Epithelial cell of proximal tubule (primary cell): ENCODE results near the gene SCGB3A1. TPM values are rescaled to one million over a fixed set of nuclear protein-coding genes. Genes with fewer than 3 reads are reported as not detected.

Source experiments
- DNase-seq: peaks from one replicate; pipeline ENCODE4 v3.0.0-alpha.2; 2011; ENCODE audit warnings: low read depth
- H3K4me3 ChIP-seq: 2 replicates; pipeline ENCODE4 v1.5.1; 2011; ENCODE audit warnings: low read depth, mild to moderate bottlenecking, low read length
- total RNA-seq: library from RNA; depleted of rRNA; stranded (reverse); fragments of >200 nt; gene quantifications from 2 replicates; pipeline ENCODE4 v1.2.3, GENCODE V29; 2015
- TF ChIP-seq, protein P1 (sequence below): conservative IDR thresholded peaks from 2 replicates; pipeline ENCODE4 v1.5.1; 2012; ENCODE audit warnings: low read depth, mild to moderate bottlenecking, low read length

The SCGB3A1 gene
- total RNA-seq, 1 donor from 2014 or later, result not detected

DNA sequence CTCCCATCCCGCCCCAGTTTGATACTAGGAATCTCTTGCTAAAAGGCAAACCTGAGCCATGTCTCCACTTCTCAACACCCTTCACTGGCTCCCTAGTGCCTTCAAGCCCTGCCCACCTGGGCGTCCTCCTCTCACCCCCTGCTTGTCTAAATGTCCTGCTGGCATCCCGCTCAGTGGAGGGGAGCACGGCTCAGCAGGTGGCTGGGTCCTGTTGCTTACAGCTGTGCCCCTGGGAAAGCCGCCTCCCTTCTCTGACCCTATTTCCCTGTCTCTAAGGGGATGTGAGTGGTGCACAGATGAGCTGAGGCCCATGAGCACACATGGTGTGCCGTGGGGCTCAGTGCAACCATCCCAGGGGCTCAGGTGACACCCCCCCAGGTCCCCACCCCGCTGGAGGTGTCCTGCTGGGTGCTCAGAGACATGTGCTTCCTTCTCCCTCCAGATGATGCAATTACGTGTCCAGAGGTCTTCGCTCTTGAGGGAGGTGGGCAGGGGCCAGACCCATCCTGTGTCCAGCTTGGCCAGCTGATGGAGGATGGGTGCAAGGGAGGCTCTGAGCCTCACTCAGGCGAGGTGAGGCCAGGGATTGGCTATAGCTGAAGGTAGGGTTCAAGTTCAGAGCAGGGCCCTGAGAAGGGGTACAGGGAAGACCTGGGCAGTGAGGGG, 34.0 kb upstream of the SCGB3A1 start:
- no peak for DNase-seq
- TF ChIP-seq, protein P1, sequence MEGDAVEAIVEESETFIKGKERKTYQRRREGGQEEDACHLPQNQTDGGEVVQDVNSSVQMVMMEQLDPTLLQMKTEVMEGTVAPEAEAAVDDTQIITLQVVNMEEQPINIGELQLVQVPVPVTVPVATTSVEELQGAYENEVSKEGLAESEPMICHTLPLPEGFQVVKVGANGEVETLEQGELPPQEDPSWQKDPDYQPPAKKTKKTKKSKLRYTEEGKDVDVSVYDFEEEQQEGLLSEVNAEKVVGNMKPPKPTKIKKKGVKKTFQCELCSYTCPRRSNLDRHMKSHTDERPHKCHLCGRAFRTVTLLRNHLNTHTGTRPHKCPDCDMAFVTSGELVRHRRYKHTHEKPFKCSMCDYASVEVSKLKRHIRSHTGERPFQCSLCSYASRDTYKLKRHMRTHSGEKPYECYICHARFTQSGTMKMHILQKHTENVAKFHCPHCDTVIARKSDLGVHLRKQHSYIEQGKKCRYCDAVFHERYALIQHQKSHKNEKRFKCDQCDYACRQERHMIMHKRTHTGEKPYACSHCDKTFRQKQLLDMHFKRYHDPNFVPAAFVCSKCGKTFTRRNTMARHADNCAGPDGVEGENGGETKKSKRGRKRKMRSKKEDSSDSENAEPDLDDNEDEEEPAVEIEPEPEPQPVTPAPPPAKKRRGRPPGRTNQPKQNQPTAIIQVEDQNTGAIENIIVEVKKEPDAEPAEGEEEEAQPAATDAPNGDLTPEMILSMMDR, result no peak
- H3K4me3 ChIP-seq, result no peak overlapping the region

- H3K4me3 ChIP-seq, result no peak overlapping the region
- TF ChIP-seq, protein P1, result no peak
- no peak for DNase-seq
Observed at GRCh38 chr5:180624587-180624986, 33.3 kb upstream of the SCGB3A1 start.

GRCh38 chr5:180623844-180624243, 32.5 kb upstream of the SCGB3A1 start:
- DNase-seq, result no peak
- TF ChIP-seq, protein P1, result no peak
- no peak overlapping the region for H3K4me3 ChIP-seq

GRCh38 chr5:180623411-180623834, 32.1 kb upstream of the SCGB3A1 start:
- H3K4me3 ChIP-seq, result no peak overlapping the region
- DNase-seq, result no peak
- TF ChIP-seq, protein P1, result no peak

- H3K4me3 ChIP-seq, result no peak overlapping the region
- DNase-seq, result no peak
- TF ChIP-seq, protein P1, result no peak
Observed at GRCh38 chr5:180622910-180623309, 31.6 kb upstream of the SCGB3A1 start.

DNA sequence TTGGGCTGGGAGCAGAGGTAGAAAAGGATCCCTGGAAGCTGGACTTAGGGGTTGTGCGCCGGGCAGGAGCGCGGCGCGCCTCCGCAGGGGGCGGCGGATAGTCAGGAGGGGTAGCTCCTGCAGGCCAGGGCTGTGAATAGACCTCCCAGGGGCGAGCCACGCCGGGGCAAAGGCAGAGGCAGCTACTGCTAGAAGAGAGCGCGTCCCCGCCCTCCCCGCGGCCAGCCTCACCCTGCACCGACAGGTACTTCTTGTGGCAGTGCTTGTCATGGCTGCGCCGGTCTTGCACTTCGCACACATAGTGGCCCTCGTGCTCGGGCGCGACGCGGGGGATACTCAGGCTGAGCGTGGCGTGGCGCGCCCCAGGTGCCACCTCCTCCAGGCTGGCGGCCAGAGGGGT, 30.0 kb upstream of the SCGB3A1 start:
- TF ChIP-seq, protein P1, result no peak
- DNase-seq, result no peak
- no peak overlapping the region for H3K4me3 ChIP-seq

DNA sequence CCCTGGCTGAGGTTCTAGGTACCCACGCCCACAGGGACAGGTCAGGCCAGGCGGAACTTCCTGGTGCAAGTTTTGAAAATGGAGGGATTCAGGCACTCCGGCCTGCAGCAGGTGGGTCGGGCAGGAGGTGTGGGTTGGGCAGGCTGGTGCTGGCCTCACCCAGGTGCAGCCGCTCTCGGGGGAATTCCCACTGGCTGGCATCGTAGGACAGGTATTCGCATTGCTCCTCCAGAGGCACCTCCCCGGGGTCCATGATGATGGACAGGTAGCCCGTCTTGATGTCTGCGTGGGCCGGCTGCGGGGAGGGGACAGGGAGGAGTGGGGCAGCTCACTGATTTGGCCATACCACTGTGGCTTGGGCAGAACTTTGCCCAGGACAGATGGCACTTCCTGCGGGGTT, 28.7 kb upstream of the SCGB3A1 start:
- TF ChIP-seq, protein P1, result no peak
- no peak overlapping the region for H3K4me3 ChIP-seq
- DNase-seq, result no peak
